Activated CD8-positive, alpha-beta memory T cell treated with anti-CD3 and anti-CD28 coated beads, Interleukin-2, amount 50 U/mL, for 48 hours (primary cell): ENCODE measurements around the gene THSD4.
A peak's percentile ranks its signal among the peaks of the same experiment; 100 is the strongest.

Source experiments
- DNase-seq: peaks from one replicate; pipeline ENCODE4 v3.0.0-alpha.2; 2020

THSD4 gene

GRCh38 chr15:71780115-71780976 lies 665.1 kb downstream of the THSD4 start:
- DNase-seq: peak; percentile 60

- DNase-seq: no peak
Measured at GRCh38 chr15:71781179-71781964, 666.1 kb downstream of the THSD4 start.

GRCh38 chr15:71781965-71782265 lies 666.6 kb downstream of the THSD4 start:
- DNase-seq: no peak

- no peak for DNase-seq
Measured at GRCh38 chr15:71782422-71783165, 667.3 kb downstream of the THSD4 start.

GRCh38 chr15:71784719-71785118 lies 669.4 kb downstream of the THSD4 start:
- DNase-seq: peak; percentile 61

- peak; percentile 2 for DNase-seq
Measured at GRCh38 chr15:71785996-71786395, 670.7 kb downstream of the THSD4 start.

- no peak for DNase-seq
Measured at GRCh38 chr15:71786673-71787072, 671.4 kb downstream of the THSD4 start.

- DNase-seq: peak; percentile 6
Measured at GRCh38 chr15:71788646-71789579, 673.6 kb downstream of the THSD4 start.

- no peak for DNase-seq
Measured at GRCh38 chr15:71789616-71790015, 674.3 kb downstream of the THSD4 start.

GRCh38 chr15:71790081-71790480 lies 674.8 kb downstream of the THSD4 start:
- no peak for DNase-seq

- no peak for DNase-seq
Measured at GRCh38 chr15:71791975-71792374, 676.7 kb downstream of the THSD4 start.

- DNase-seq: no peak
Measured at GRCh38 chr15:71792521-71792920, 677.2 kb downstream of the THSD4 start.

- no peak for DNase-seq
Measured at GRCh38 chr15:71798641-71799040, 683.4 kb downstream of the THSD4 start.

- DNase-seq: no peak
Measured at GRCh38 chr15:71800190-71800589, 684.9 kb downstream of the THSD4 start.

GRCh38 chr15:71800835-71801745 lies 685.8 kb downstream of the THSD4 start:
- DNase-seq: no peak

- DNase-seq: no peak
Measured at GRCh38 chr15:71801935-71802655, 686.8 kb downstream of the THSD4 start.

- peak; percentile 75 for DNase-seq
Measured at GRCh38 chr15:71802770-71803169, 687.5 kb downstream of the THSD4 start.

GRCh38 chr15:71804226-71804625 lies 689.0 kb downstream of the THSD4 start:
- no peak for DNase-seq

GRCh38 chr15:71804695-71805470 lies 689.6 kb downstream of the THSD4 start:
- DNase-seq: no peak

GRCh38 chr15:71806452-71806931 lies 691.2 kb downstream of the THSD4 start:
- DNase-seq: no peak
